NCI-H2171 treated with DMSO at 0.1 percent for 48 hours (cell line): Measurements from ENCODE around the gene VWA5B2.

Source experiments
- DNase-seq: peaks from one replicate; lab custom pipeline; 2025; lab: John Stamatoyannopoulos, UW

The VWA5B2 gene

GRCh38 chr3:184223946-184224345 is 5.4 kb upstream of the VWA5B2 start:
- DNase-seq = no peak

GRCh38 chr3:184227481-184227935 is 1.9 kb upstream of the VWA5B2 start:
- DNase-seq = peak; percentile 34

GRCh38 chr3:184228376-184229137 is 828 bp upstream of the VWA5B2 start:
- no peak for DNase-seq

GRCh38 chr3:184230081-184230602 is 757 bp downstream of the VWA5B2 start:
- DNase-seq = peak; percentile 80

- peak; percentile 74 for DNase-seq
Measured at GRCh38 chr3:184230603-184231528, 1.5 kb downstream of the VWA5B2 start.

GRCh38 chr3:184231671-184232070 is 2.3 kb downstream of the VWA5B2 start:
- peak; percentile 16 for DNase-seq

GRCh38 chr3:184233127-184233843 is 3.9 kb downstream of the VWA5B2 start:
- no peak for DNase-seq

GRCh38 chr3:184234224-184234623 is 4.8 kb downstream of the VWA5B2 start:
- peak; percentile 32 for DNase-seq

GRCh38 chr3:184234671-184235380 is 5.4 kb downstream of the VWA5B2 start:
- DNase-seq = peak; percentile 72

GRCh38 chr3:184235381-184236032 is 6.1 kb downstream of the VWA5B2 start:
- DNase-seq = peak; percentile 98

- no peak for DNase-seq
Measured at GRCh38 chr3:184236033-184236410, 6.6 kb downstream of the VWA5B2 start.

- peak; percentile 19 for DNase-seq
Measured at GRCh38 chr3:184236636-184237035, 7.3 kb downstream of the VWA5B2 start.

GRCh38 chr3:184237211-184237610 is 7.8 kb downstream of the VWA5B2 start:
- DNase-seq = peak; percentile 25

- peak; percentile 38 for DNase-seq
Measured at GRCh38 chr3:184237807-184238206, 8.4 kb downstream of the VWA5B2 start.

GRCh38 chr3:184238246-184238818 is 8.9 kb downstream of the VWA5B2 start:
- peak; percentile 42 for DNase-seq

- no peak for DNase-seq
Measured at GRCh38 chr3:184239221-184239620, 9.8 kb downstream of the VWA5B2 start.

- no peak for DNase-seq
Measured at GRCh38 chr3:184239708-184240107, 10.3 kb downstream of the VWA5B2 start.

- no peak for DNase-seq
Measured at GRCh38 chr3:184240384-184241140, 11.2 kb downstream of the VWA5B2 start.

GRCh38 chr3:184241141-184241446 is 11.7 kb downstream of the VWA5B2 start:
- no peak for DNase-seq
